Gastrocnemius medialis (tissue), 4 donors: ENCODE results near the gene TPSG1. TPM values are rescaled to one million over a fixed set of nuclear protein-coding genes. Genes with fewer than 3 reads are reported as not detected.
"Not testable (repeated sequence)": the region's sequence is repeated elsewhere in the genome, so short reads cannot be mapped to it uniquely, and the experiment has no call there.

ENCODE experiments used
- ATAC-seq, 2 donors: fragments of 150-250 bp; one replicate each; pipeline ENCODE4 v1.9.1; 2016
- DNase-seq, 2 donors: peaks; one replicate each; pipeline ENCODE4 v3.0.0-alpha.2; 2019
- H3K27ac ChIP-seq, 4 donors: fragments of 200-600 bp; sonication (generic); 1 replicate in 1 of 4; 2 replicates in 3 of 4; pipeline ENCODE4 v1.5.1; 2016 to 2018; ENCODE audit warnings: mild to moderate bottlenecking in 2 of 4, moderate library complexity in 1 of 4
- H3K27me3 ChIP-seq, 3 donors: fragments of 200-600 bp; sonication (generic) in 2 of 3; 1 replicate in 1 of 3; 2 replicates in 2 of 3; pipeline versions ENCODE4 v1.5.1 to v1.6.0; 2016 to 2019; ENCODE audit warnings: mild to moderate bottlenecking in 1 of 3, moderate library complexity in 1 of 3
- H3K36me3 ChIP-seq, 2 donors: fragments of 200-600 bp; sonication (generic) in 1 of 2; one replicate each; pipeline ENCODE4 v1.5.1; 2017 to 2018
- H3K4me1 ChIP-seq, 2 donors: fragments of 200-600 bp; sonication (generic) in 1 of 2; one replicate each; pipeline ENCODE4 v1.5.1; 2016 to 2017; ENCODE audit warnings: mild to moderate bottlenecking in 2 of 2
- H3K4me3 ChIP-seq, 4 donors: fragments of 200-600 bp; sonication (generic) in 3 of 4; 1 replicate in 1 of 4; 2 replicates in 3 of 4; pipeline ENCODE4 v1.5.1; 2016 to 2019; ENCODE audit warnings: mild to moderate bottlenecking in 2 of 4
- H3K9me3 ChIP-seq, 3 donors: fragments of 200-600 bp; sonication (generic) in 2 of 3; 1 replicate in 1 of 3; 2 replicates in 2 of 3; pipeline ENCODE4 v1.5.1; 2016 to 2019
- CTCF ChIP-seq, 5 experiments: fragments of 450-650 bp in 3 of 5; fragments of 200-600 bp in 2 of 5; sonication (generic) in 2 of 5; IDR thresholded peaks in 4 of 5; conservative IDR thresholded peaks in 1 of 5; 1 replicate in 4 of 5; 2 replicates in 1 of 5; pipeline ENCODE4 v1.5.1; 2016 to 2019; ENCODE audit warnings: antibody characterized with exemption in 5 of 5, mild to moderate bottlenecking in 3 of 5, moderate library complexity in 3 of 5
- POLR2A ChIP-seq, 2 donors: fragments of 450-650 bp; IDR thresholded peaks; one replicate each; pipeline ENCODE4 v1.6.1; 2017; ENCODE audit warnings: antibody characterized with exemption in 2 of 2, mild to moderate bottlenecking in 2 of 2, moderate library complexity in 2 of 2
- in situ Hi-C, 4 donors: fragments of 200-750 bp; cut with MboI; loops; one replicate each; pipeline versions ENCODE4 v1.15.0 to v1.8.0; 2017; ENCODE audit warnings: low sequenced_read_pairs in 4 of 4
- intact Hi-C: fragments of 100-400 bp; cut with DNase I; formaldehyde crosslinking; loops from one replicate; pipeline ENCODE4 v1.15.1; 2023; ENCODE audit warnings: low total_unique reads
- total RNA-seq, 4 donors: library from RNA; depleted of rRNA; stranded (reverse); fragments of >200 nt; gene quantifications; one replicate each; pipeline versions ENCODE4 v1.1.0 to v1.2.3, GENCODE V29; 2016

The TPSG1 gene
- total RNA-seq, 4 donors from 2014 or later = 0.29 TPM; not detected in 3

GRCh38 chr16:1257561-1258224 is 32.6 kb upstream of the TPSG1 start:
- no peaks in the 10 kb centered on the region for H3K9me3 ChIP-seq
- H3K27ac ChIP-seq = no peak overlapping the region
- in situ Hi-C loops (no loop called here), intact Hi-C loops (no loop called here)
- H3K36me3 ChIP-seq = no peaks in the 10 kb centered on the region
- TF ChIP-seq POLR2A (IDR thresholded peaks at IDR 0.05) = no peak
- H3K4me3 ChIP-seq = no peak overlapping the region
- no peaks in the 10 kb centered on the region for H3K4me1 ChIP-seq
- H3K27me3 ChIP-seq = peaks cover 32 to 48% (median 36%) of the 10 kb centered on the region in 3 donors
- ATAC-seq = no peak
- DNase-seq = no peak

GRCh38 chr16:1256874-1257322 is 31.8 kb upstream of the TPSG1 start:
- no peaks in the 10 kb centered on the region for H3K9me3 ChIP-seq
- H3K4me3 ChIP-seq = no peak overlapping the region
- ATAC-seq = no peak
- in situ Hi-C loops (no loop called here), intact Hi-C loops (no loop called here)
- no peak for TF ChIP-seq POLR2A (IDR thresholded peaks at IDR 0.05)
- no peak for TF ChIP-seq CTCF (IDR thresholded peaks at IDR 0.05 in 4 of 5, conservative IDR thresholded peaks at IDR 0.05 in 1 of 5)
- DNase-seq = no peak
- H3K4me1 ChIP-seq = no peaks in the 10 kb centered on the region
- H3K36me3 ChIP-seq = no peaks in the 10 kb centered on the region
- H3K27me3 ChIP-seq = peaks cover 24 to 40% (median 28%) of the 10 kb centered on the region in 3 donors
- H3K27ac ChIP-seq = no peak overlapping the region

GRCh38 chr16:1256296-1256873 is 31.3 kb upstream of the TPSG1 start:
- H3K4me1 ChIP-seq, intact Hi-C loops, H3K36me3 ChIP-seq, DNase-seq, in situ Hi-C loops, H3K27ac ChIP-seq, H3K9me3 ChIP-seq, ATAC-seq, H3K4me3 ChIP-seq: not testable (repeated sequence)
- peaks cover 19 to 35% (median 23%) of the 10 kb centered on the region in 3 donors for H3K27me3 ChIP-seq

- ATAC-seq, intact Hi-C loops, H3K4me3 ChIP-seq, H3K36me3 ChIP-seq, H3K27ac ChIP-seq, in situ Hi-C loops, H3K4me1 ChIP-seq, H3K9me3 ChIP-seq, DNase-seq: not testable (repeated sequence)
- peaks cover 14 to 27% (median 17%) of the 10 kb centered on the region in 3 donors for H3K27me3 ChIP-seq
Measured at GRCh38 chr16:1255276-1256122, 30.4 kb upstream of the TPSG1 start, which contains the start of gene TPSD1. TSS of gene TPSD1 (plus strand) at chr16:1256069. CDS start at chr16:1256281, 212 bp downstream.

GRCh38 chr16:1254821-1255220 is 29.8 kb upstream of the TPSG1 start:
- ATAC-seq, DNase-seq, intact Hi-C loops, H3K4me1 ChIP-seq, H3K36me3 ChIP-seq, H3K9me3 ChIP-seq, H3K27ac ChIP-seq, in situ Hi-C loops, H3K4me3 ChIP-seq: not testable (repeated sequence)
- peaks cover 7 to 21% (median 10%) of the 10 kb centered on the region in 3 donors for H3K27me3 ChIP-seq

GRCh38 chr16:1253701-1254364 is 28.8 kb upstream of the TPSG1 start:
- H3K9me3 ChIP-seq, H3K27ac ChIP-seq, DNase-seq, H3K4me1 ChIP-seq, in situ Hi-C loops, ATAC-seq, H3K4me3 ChIP-seq, intact Hi-C loops, H3K36me3 ChIP-seq: not testable (repeated sequence)
- peaks cover under 1 to 11% (median 1%) of the 10 kb centered on the region in 3 donors for H3K27me3 ChIP-seq

GRCh38 chr16:1249031-1249755 is 24.1 kb upstream of the TPSG1 start:
- H3K9me3 ChIP-seq, H3K36me3 ChIP-seq, intact Hi-C loops, in situ Hi-C loops, H3K4me1 ChIP-seq, H3K27ac ChIP-seq, DNase-seq, H3K4me3 ChIP-seq: not testable (repeated sequence)
- ATAC-seq = peak; percentile 30 to 45
- H3K27me3 ChIP-seq = peaks cover 9 to 20% (median 17%) of the 10 kb centered on the region in 3 donors

GRCh38 chr16:1247903-1248537 is 23.0 kb upstream of the TPSG1 start:
- ATAC-seq, H3K9me3 ChIP-seq, in situ Hi-C loops, H3K27ac ChIP-seq, DNase-seq, H3K36me3 ChIP-seq, H3K4me1 ChIP-seq, intact Hi-C loops, H3K4me3 ChIP-seq: not testable (repeated sequence)
- peaks cover 9 to 20% (median 17%) of the 10 kb centered on the region in 3 donors for H3K27me3 ChIP-seq
